GM23338 (cell line): Measurements from ENCODE around the gene EIF3J. TPM values are rescaled to one million over a fixed set of nuclear protein-coding genes. Genes with fewer than 3 reads are reported as not detected.

Experiments
- ATAC-seq: fragments of 200-7000 bp; cut with Tn5 transposase; 3 replicates; pipeline ENCODE4 v1.9.1; 2020
- DNase-seq: peaks from one replicate; pipeline ENCODE4 v3.0.0-alpha.2; 2015; ENCODE audit warnings: low spot score
- H2AFZ ChIP-seq: fragments of 200-600 bp; sonication (generic); 2 replicates; pipeline ENCODE4 v1.8.0; 2016; ENCODE audit warnings: antibody characterized with exemption, mild to moderate bottlenecking, moderate library complexity
- H3F3A ChIP-seq: fragments of 200-600 bp; sonication (generic); replicated peaks from 2 replicates; pipeline ENCODE4 v1.8.0; 2017; ENCODE audit warnings: antibody characterized with exemption, mixed run types, low read depth
- H3K27ac ChIP-seq: fragments of 200-600 bp; sonication (generic); 2 replicates; pipeline ENCODE4 v1.6.1; 2016; ENCODE audit warnings: low read depth
- H3K27me3 ChIP-seq: fragments of 200-600 bp; sonication (generic); 2 replicates; pipeline ENCODE4 v1.8.0; 2016; ENCODE audit warnings: mild to moderate bottlenecking, mixed run types, moderate library complexity; ENCODE audit not compliant: insufficient read depth
- H3K36me3 ChIP-seq: fragments of 200-600 bp; sonication (generic); 2 replicates; pipeline ENCODE4 v1.8.0; 2016; ENCODE audit warnings: mild to moderate bottlenecking; ENCODE audit not compliant: insufficient read depth
- H3K4me1 ChIP-seq: fragments of 200-600 bp; sonication (generic); 2 replicates; pipeline ENCODE4 v1.8.0; 2016; ENCODE audit warnings: mild to moderate bottlenecking, moderate library complexity; ENCODE audit not compliant: insufficient read depth
- H3K4me2 ChIP-seq: fragments of 200-600 bp; sonication (generic); 2 replicates; pipeline ENCODE4 v1.7.1; 2017; ENCODE audit warnings: mixed run types
- H3K4me3 ChIP-seq: fragments of 200-600 bp; sonication (generic); 2 replicates; pipeline ENCODE4 v1.6.1; 2016; ENCODE audit warnings: mixed run types
- H3K79me2 ChIP-seq: fragments of 200-600 bp; sonication (generic); replicated peaks from 2 replicates; pipeline ENCODE4 v1.8.0; 2017; ENCODE audit warnings: mild to moderate bottlenecking; ENCODE audit not compliant: insufficient read depth
- H3K9me2 ChIP-seq: fragments of 200-600 bp; sonication (generic); 2 replicates; pipeline ENCODE4 v1.8.0; 2017; ENCODE audit not compliant: insufficient read depth
- H4K20me1 ChIP-seq: fragments of 200-600 bp; sonication (generic); replicated peaks from 2 replicates; pipeline ENCODE4 v1.8.0; 2017; ENCODE audit warnings: mild to moderate bottlenecking; ENCODE audit not compliant: insufficient read depth
- H3K27ac Mint-ChIP-seq: 2 replicates; pipeline ENCODE4 v1.8.0; 2020; ENCODE audit warnings: inconsistent platforms, mild to moderate bottlenecking, moderate library complexity, mixed read lengths
- H3K27me3 Mint-ChIP-seq: 3 replicates; pipeline ENCODE4 v1.8.0; 2022; ENCODE audit warnings: low read depth, mild to moderate bottlenecking, moderate library complexity, mixed read lengths, inconsistent platforms; ENCODE audit not compliant: insufficient read depth, poor library complexity
- H3K36me3 Mint-ChIP-seq: 3 replicates; pipeline ENCODE4 v1.8.0; 2021; ENCODE audit warnings: low read depth, mild to moderate bottlenecking, inconsistent platforms, moderate library complexity, mixed read lengths
- H3K4me1 Mint-ChIP-seq: 3 replicates; pipeline ENCODE4 v1.8.0; 2020; ENCODE audit warnings: mild to moderate bottlenecking, inconsistent platforms, mixed read lengths
- H3K4me3 Mint-ChIP-seq: 3 replicates; pipeline ENCODE4 v1.8.0; 2021; ENCODE audit warnings: moderate library complexity, mild to moderate bottlenecking, inconsistent platforms, mixed read lengths
- H3K9me3 Mint-ChIP-seq: 3 replicates; pipeline ENCODE4 v1.8.0; 2020; ENCODE audit warnings: moderate library complexity, mild to moderate bottlenecking, inconsistent platforms, mixed read lengths
- CTCF ChIP-seq, 2 experiments: fragments of 200-600 bp in 1 of 2; sonication (generic) in 1 of 2; conservative IDR thresholded peaks; 2 replicates each; pipeline versions ENCODE4 v1.5.1 to v1.6.1; 2016 to 2017; ENCODE audit warnings: antibody characterized with exemption in 2 of 2, low read depth in 2 of 2, mild to moderate bottlenecking in 2 of 2, moderate library complexity in 1 of 2
- ETS1 ChIP-seq: IDR thresholded peaks from 2 replicates; pipeline ENCODE4 v1.6.1; 2016; ENCODE audit warnings: antibody characterized with exemption
- JUNB ChIP-seq: IDR thresholded peaks from one replicate; pipeline ENCODE4 v1.6.1; 2016; ENCODE audit warnings: antibody characterized with exemption; ENCODE audit not compliant: unreplicated experiment
- POLR2AphosphoS5 ChIP-seq: IDR thresholded peaks from 2 replicates; pipeline ENCODE4 v1.6.1; 2016; ENCODE audit warnings: antibody characterized with exemption, low read depth
- REST ChIP-seq: IDR thresholded peaks from one replicate; pipeline ENCODE4 v1.6.1; 2018; ENCODE audit warnings: antibody characterized with exemption; ENCODE audit not compliant: unreplicated experiment
- ZNF114 ChIP-seq: fragments of 250-450 bp; sonication (Bioruptor Pico); IDR thresholded peaks from 2 replicates; pipeline ENCODE4 v1.5.0; 2020; ENCODE audit warnings: mild to moderate bottlenecking, moderate library complexity
- ZNF331 ChIP-seq: fragments of 250-450 bp; sonication (Bioruptor Pico); IDR thresholded peaks from 2 replicates; pipeline ENCODE4 v1.5.0; 2020; ENCODE audit warnings: low read depth, mild to moderate bottlenecking, moderate library complexity
- ZNF462 ChIP-seq: fragments of 250-450 bp; sonication (Bioruptor Pico); IDR thresholded peaks from 2 replicates; pipeline ENCODE4 v1.5.0; 2020; ENCODE audit warnings: mild to moderate bottlenecking, moderate library complexity
- polyA plus RNA-seq: library from polyadenylated mRNA; unstranded; fragments of >200 nt; fragmentation: Nextera tagmentation; extraction: Ambion mirVana; gene quantifications from 2 replicates; pipeline ENCODE4 v1.2.1, GENCODE V29; 2016
- total RNA-seq: library from RNA; depleted of rRNA; stranded (reverse); fragments of >200 nt; shearing (Covaris generic); gene quantifications from 2 replicates; pipeline ENCODE4 v1.2.3, GENCODE V29; 2014

Gene EIF3J
- total and polyA plus RNA-seq, 2 experiments from 2014 or later: 62.7 to 66.6 TPM

- no peak for TF ChIP-seq CTCF (conservative IDR thresholded peaks at IDR 0.05; ENCODE audit: low read depth in 2 of 2)
- no peak for TF ChIP-seq ZNF114 (CRISPR knock-in tag)
- TF ChIP-seq JUNB: no peak
Observed at GRCh38 chr15:44603126-44603525, 66.2 kb downstream of the EIF3J start (continued).

- H3K4me3 Mint-ChIP-seq: no peak overlapping the region
- no peak for ATAC-seq
- Histone ChIP-seq H3K4me2 (no peak overlapping the region), H3K27ac (no peak overlapping the region), H3K79me2 (no peaks in the 10 kb centered on the region), H3F3A (no peaks in the 10 kb centered on the region), H2AFZ (no peak overlapping the region), H4K20me1 (no peaks in the 10 kb centered on the region), H3K4me3 (no peak overlapping the region), H3K27me3 (no peaks in the 10 kb centered on the region), H3K9me2 (no peaks in the 10 kb centered on the region), H3K4me1 (no peaks in the 10 kb centered on the region), H3K36me3 (peaks cover 23% of the 10 kb centered on the region)
- no peaks in the 10 kb centered on the region for H3K9me3 Mint-ChIP-seq
- H3K4me1 Mint-ChIP-seq: no peaks in the 10 kb centered on the region
- no peak overlapping the region for H3K27ac Mint-ChIP-seq
- H3K36me3 Mint-ChIP-seq: peaks cover 41% of the 10 kb centered on the region
- TF ChIP-seq ZNF331 (CRISPR knock-in tag): no peak
- no peak for TF ChIP-seq REST
- TF ChIP-seq POLR2AphosphoS5: no peak
- no peak for TF ChIP-seq JUNB
- TF ChIP-seq ZNF462 (CRISPR knock-in tag): no peak
- no peak for TF ChIP-seq ETS1
- H3K27me3 Mint-ChIP-seq: no peaks in the 10 kb centered on the region
- DNase-seq: no peak
Observed at GRCh38 chr15:44606740-44607139, 69.8 kb downstream of the EIF3J start.
